Nephron progenitor cell (in vitro differentiated cells): ENCODE data around the gene SLCO2A1.

Source experiments
- DNase-seq: peaks from one replicate; pipeline ENCODE4 v3.0.0; 2021
- H3K27ac Mint-ChIP-seq: 2 replicates; pipeline ENCODE4 v1.8.0; 2021; ENCODE audit warnings: mild to moderate bottlenecking, moderate library complexity, mixed read lengths
- H3K27me3 Mint-ChIP-seq: 2 replicates; pipeline ENCODE4 v1.8.0; 2021; ENCODE audit warnings: mild to moderate bottlenecking, low read depth, mixed read lengths; ENCODE audit not compliant: poor library complexity
- H3K36me3 Mint-ChIP-seq: 2 replicates; pipeline ENCODE4 v1.8.0; 2021; ENCODE audit warnings: low read depth, mixed read lengths
- H3K4me1 Mint-ChIP-seq: 2 replicates; pipeline ENCODE4 v1.8.0; 2021; ENCODE audit warnings: mixed read lengths
- H3K4me3 Mint-ChIP-seq: 2 replicates; pipeline ENCODE4 v1.8.0; 2021; ENCODE audit warnings: mild to moderate bottlenecking, moderate library complexity, mixed read lengths
- H3K9me3 Mint-ChIP-seq: 2 replicates; pipeline ENCODE4 v1.8.0; 2021; ENCODE audit warnings: mild to moderate bottlenecking, moderate library complexity, mixed read lengths
- TF ChIP-seq, protein P1 (sequence below): fragments of 200-600 bp; sonication (generic); IDR thresholded peaks from 2 replicates; pipeline ENCODE4 v1.5.0; 2021; ENCODE audit warnings: antibody characterized with exemption

The SLCO2A1 gene

DNA sequence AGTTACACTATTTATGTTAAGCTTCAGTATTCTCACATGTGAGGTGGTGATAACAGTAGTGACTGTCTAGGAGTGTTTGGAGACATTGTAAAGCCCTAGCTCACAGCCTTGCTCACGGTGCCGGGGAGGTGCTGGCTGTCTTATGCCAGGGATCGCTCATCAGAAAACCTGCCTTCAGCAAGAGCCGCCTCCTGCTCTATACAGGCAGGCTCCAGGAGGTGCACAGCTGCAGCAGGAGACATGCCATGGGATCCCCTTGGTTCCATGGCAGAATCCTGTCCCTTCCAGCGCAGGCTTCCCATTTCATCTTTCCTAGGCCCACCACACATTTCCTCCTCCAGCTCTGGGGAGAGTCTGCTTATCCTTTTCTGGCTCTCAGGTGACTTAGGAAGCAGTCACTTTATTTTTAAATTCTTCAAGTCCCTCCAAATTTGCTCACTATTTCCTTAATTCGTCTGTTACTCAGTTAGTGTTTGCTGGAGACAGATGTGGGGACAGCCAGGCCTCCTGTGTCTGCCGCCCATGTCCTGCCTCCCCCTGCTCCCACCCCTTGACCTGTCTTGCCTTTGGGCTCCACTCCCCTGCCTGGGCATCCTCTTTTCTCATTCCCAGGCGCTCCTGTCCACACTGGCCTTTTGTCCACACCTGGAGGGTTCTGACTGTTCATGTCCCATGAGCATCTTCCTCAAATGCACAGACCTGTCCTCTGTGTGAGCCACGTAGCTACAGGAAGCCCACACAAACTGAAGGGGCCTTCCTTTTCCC is 31.7 kb downstream of the SLCO2A1 start:
- TF ChIP-seq, protein P1, sequence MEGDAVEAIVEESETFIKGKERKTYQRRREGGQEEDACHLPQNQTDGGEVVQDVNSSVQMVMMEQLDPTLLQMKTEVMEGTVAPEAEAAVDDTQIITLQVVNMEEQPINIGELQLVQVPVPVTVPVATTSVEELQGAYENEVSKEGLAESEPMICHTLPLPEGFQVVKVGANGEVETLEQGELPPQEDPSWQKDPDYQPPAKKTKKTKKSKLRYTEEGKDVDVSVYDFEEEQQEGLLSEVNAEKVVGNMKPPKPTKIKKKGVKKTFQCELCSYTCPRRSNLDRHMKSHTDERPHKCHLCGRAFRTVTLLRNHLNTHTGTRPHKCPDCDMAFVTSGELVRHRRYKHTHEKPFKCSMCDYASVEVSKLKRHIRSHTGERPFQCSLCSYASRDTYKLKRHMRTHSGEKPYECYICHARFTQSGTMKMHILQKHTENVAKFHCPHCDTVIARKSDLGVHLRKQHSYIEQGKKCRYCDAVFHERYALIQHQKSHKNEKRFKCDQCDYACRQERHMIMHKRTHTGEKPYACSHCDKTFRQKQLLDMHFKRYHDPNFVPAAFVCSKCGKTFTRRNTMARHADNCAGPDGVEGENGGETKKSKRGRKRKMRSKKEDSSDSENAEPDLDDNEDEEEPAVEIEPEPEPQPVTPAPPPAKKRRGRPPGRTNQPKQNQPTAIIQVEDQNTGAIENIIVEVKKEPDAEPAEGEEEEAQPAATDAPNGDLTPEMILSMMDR: no peak
- Mint-ChIP-seq H3K27me3 (no peaks in the 10 kb centered on the region), H3K4me3 (no peak overlapping the region), H3K27ac (no peak overlapping the region), H3K9me3 (no peaks in the 10 kb centered on the region), H3K36me3 (peaks cover under 1% of the 10 kb centered on the region), H3K4me1 (peaks cover 73% of the 10 kb centered on the region)
- DNase-seq: no peak

DNA sequence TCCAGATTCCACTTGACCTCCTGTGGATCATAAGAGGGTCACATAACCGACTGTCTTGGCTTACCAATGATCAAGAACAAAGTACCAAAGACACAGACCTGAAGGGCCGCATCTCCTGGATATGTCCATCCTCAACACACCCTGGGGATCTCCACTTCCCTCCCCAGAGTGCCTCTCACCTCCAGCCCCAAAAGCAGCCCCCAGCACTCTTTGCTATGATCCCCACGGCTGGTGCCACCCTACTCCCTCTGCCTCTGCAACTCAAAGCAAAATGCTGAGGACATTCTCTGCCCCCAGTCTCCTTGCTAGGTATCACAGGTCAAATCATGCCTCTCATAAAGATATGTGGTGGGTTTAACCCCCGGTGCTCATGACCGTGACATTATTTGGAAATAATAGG is 32.7 kb downstream of the SLCO2A1 start:
- TF ChIP-seq, protein P1: no peak
- DNase-seq: no peak
- H3K4me1 Mint-ChIP-seq: peaks cover 74% of the 10 kb centered on the region
- no peaks in the 10 kb centered on the region for H3K9me3 Mint-ChIP-seq
- no peak overlapping the region for H3K27ac Mint-ChIP-seq
- H3K27me3 Mint-ChIP-seq: peaks cover 3% of the 10 kb centered on the region
- H3K36me3 Mint-ChIP-seq: no peaks in the 10 kb centered on the region
- no peak overlapping the region for H3K4me3 Mint-ChIP-seq

GRCh38 chr3:133996251-133996661 is 33.5 kb downstream of the SLCO2A1 start:
- peak; percentile 33 for DNase-seq
- Mint-ChIP-seq H3K4me1 (peaks cover 71% of the 10 kb centered on the region), H3K4me3 (no peak overlapping the region), H3K36me3 (no peaks in the 10 kb centered on the region), H3K27me3 (peaks cover 3% of the 10 kb centered on the region), H3K27ac (no peak overlapping the region), H3K9me3 (no peaks in the 10 kb centered on the region)
- TF ChIP-seq, protein P1: no peak

DNA sequence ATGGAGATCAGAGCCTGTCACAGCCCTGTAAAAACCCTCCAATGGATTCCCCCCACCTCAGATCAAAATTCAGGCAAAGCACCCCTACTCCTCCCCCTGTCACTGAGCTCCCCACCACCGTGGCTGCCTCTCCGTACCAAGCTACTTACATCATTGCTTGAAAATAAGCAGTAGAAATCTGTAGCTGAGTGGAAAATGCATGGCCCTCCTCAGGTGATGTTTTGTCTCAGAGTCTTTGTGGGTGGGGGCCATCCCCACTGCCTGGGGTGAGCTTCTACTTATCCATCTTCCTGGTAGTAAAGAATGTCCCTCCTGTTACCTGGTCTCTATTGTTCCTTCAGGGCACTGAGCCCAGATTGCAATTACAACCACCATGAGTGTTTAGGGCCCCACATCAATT is 34.5 kb downstream of the SLCO2A1 start:
- TF ChIP-seq, protein P1: no peak
- no peak for DNase-seq
- Mint-ChIP-seq H3K36me3 (no peaks in the 10 kb centered on the region), H3K27ac (no peak overlapping the region), H3K27me3 (peaks cover 3% of the 10 kb centered on the region), H3K4me1 (peaks cover 72% of the 10 kb centered on the region), H3K9me3 (no peaks in the 10 kb centered on the region), H3K4me3 (no peak overlapping the region)

- DNase-seq: no peak
- Mint-ChIP-seq H3K9me3 (no peaks in the 10 kb centered on the region), H3K4me1 (peaks cover 71% of the 10 kb centered on the region), H3K27ac (no peak overlapping the region), H3K27me3 (peaks cover 3% of the 10 kb centered on the region), H3K36me3 (no peaks in the 10 kb centered on the region), H3K4me3 (no peak overlapping the region)
- TF ChIP-seq, protein P1: no peak
Observed at GRCh38 chr3:133994166-133994890, 35.4 kb downstream of the SLCO2A1 start.
